Measurements from ENCODE around the gene FSD1. TPM values are rescaled to one million over a fixed set of nuclear protein-coding genes. Genes with fewer than 3 reads are reported as not detected.

Gene FSD1
- total and polyA plus RNA-seq, 9 of the 15 experiments (the other 6 are each of a cell fraction or from before 2014, with no cell fraction given) = 0.11 to 1.9 (median 0.94) TPM; not detected in 1

- Histone ChIP-seq H3K9me1 (ENCODE audit: control insufficient read depth, insufficient read depth, low read length) (no peaks in the 10 kb centered on the region), H3K4me2 (ENCODE audit: insufficient read depth, low read length) (no peak overlapping the region), H3K9ac (ENCODE audit: insufficient read depth in 1 of 2, low read depth in 2 of 2, low read length in 2 of 2) (peak overlapping the region in 1 of 2 experiments; percentile 35; a peak in 1 of 4 replicates), H3K9me3 (replicated peaks; ENCODE audit: control insufficient read depth, insufficient read depth, low read depth, low read length) (no peaks in the 10 kb centered on the region), H3K27ac (ENCODE audit: extremely low read depth, low read depth, low read length) (no peak overlapping the region), H4K20me1 (replicated peaks; ENCODE audit: control insufficient read depth, insufficient read depth, low read length) (0 out of 2 replicates have a peak, but pooled peaks cover 5% of the 10 kb centered on the region), H3K79me2 (ENCODE audit: control insufficient read depth, insufficient read depth, low read length) (no peaks in the 10 kb centered on the region), H3K4me3 (no peak overlapping the region), H3K36me3 (ENCODE audit: control insufficient read depth, insufficient read depth, low read length) (no peaks in the 10 kb centered on the region), H2AFZ (ENCODE audit: low read depth, low read length) (no peak overlapping the region), H3K4me1 (replicated peaks in 1 of 2; ENCODE audit: control insufficient read depth in 2 of 2, insufficient read depth in 2 of 2, low read length in 2 of 2) (peaks cover 0 to 18% of the 10 kb centered on the region in 2 experiments; a peak in 4 of 5 replicates), H3K27me3 (ENCODE audit: control insufficient read depth in 2 of 2, insufficient read depth in 2 of 2, low read length in 2 of 2) (peaks cover 16 to 24% of the 10 kb centered on the region in 2 experiments; a peak in 4 of 5 replicates)
- no peak for TF ChIP-seq TBP (optimal IDR thresholded peaks at IDR 0.05; ENCODE audit: low read depth, low read length)
- TF ChIP-seq VEZF1 (CRISPR knock-in tag; IDR thresholded peaks at IDR 0.05) = peak; percentile 12; the same call in 1 of the 2 replicates
- intact Hi-C loops (cut with micrococcal nuclease) (no loop called here), in situ Hi-C loops (cut with MboI) (loop anchor here (10.0 kb wide), 1 partner anchor 66 kb away; the partner anchor contains the start of gene MPND)
- WGBS (ENCODE audit: insufficient coverage, low coverage, missing lambda C conversion rate) = 3% methylated on average over 8 of the region's 30 CpGs
- ATAC-seq = no peak
- POLR2A ChIA-PET = interaction anchor here (0.6 kb wide), 1 partner anchor 165 kb away, joined by 3 read pairs; no protein-coding TSS in a partner anchor
- peak in 1 of 4 experiments; percentile 50 for DNase-seq (ENCODE audit: extremely low read depth in 1 of 4, low spot score in 3 of 4)
- FAIRE-seq = no peak
- CTCF ChIA-PET (ENCODE audit: low intra/inter-chr PET ratio) = no interaction called here
- BruUV-seq (replicated peaks) = no TSS peak
Measured at GRCh38 chr19:4279267-4279529, 25.2 kb upstream of the FSD1 start.
